A673 (cell line): ENCODE results near the gene IFRD1.

Experiments used
- EZH2 ChIP-seq: fragments of 200-600 bp; sonication (generic); IDR thresholded peaks from 2 replicates; pipeline ENCODE4 v1.6.1; 2017; ENCODE audit warnings: borderline replicate concordance, low read depth, mild to moderate bottlenecking, mixed read lengths, antibody characterized with exemption, low read length; ENCODE audit not compliant: poor library complexity, severe bottlenecking
- TF ChIP-seq, protein P1 (sequence below): fragments of 300-800, 200-600 bp; sonication (generic); conservative IDR thresholded peaks from 2 replicates; pipeline ENCODE4 v1.5.1; 2017; ENCODE audit warnings: low read depth, mild to moderate bottlenecking, antibody characterized with exemption, low read length, moderate library complexity, mixed read lengths

DNA sequence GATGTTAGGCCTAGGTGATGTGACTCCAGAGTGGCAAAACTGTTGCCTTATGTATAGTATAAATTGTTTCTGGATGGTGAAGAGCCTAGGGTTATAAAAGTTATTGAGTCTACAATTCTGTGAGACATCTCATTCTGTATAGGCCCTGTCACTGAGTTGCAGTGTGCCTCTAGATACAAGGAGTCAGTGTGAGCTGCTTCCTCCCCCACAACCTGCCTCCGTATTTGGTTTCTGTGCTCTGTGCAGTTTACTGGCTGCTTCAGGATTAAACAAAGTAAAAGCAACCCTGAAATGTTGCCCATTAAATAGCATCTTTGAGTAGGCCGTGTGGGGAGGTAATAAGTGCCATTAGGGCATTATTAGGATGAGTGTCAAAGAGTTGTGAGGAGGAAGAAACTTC lies 1.9 kb upstream of the IFRD1 start:
- TF ChIP-seq, protein P1, sequence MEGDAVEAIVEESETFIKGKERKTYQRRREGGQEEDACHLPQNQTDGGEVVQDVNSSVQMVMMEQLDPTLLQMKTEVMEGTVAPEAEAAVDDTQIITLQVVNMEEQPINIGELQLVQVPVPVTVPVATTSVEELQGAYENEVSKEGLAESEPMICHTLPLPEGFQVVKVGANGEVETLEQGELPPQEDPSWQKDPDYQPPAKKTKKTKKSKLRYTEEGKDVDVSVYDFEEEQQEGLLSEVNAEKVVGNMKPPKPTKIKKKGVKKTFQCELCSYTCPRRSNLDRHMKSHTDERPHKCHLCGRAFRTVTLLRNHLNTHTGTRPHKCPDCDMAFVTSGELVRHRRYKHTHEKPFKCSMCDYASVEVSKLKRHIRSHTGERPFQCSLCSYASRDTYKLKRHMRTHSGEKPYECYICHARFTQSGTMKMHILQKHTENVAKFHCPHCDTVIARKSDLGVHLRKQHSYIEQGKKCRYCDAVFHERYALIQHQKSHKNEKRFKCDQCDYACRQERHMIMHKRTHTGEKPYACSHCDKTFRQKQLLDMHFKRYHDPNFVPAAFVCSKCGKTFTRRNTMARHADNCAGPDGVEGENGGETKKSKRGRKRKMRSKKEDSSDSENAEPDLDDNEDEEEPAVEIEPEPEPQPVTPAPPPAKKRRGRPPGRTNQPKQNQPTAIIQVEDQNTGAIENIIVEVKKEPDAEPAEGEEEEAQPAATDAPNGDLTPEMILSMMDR, result no peak
- TF ChIP-seq EZH2, result no peak
